Neural progenitor cell (in vitro differentiated cells): ENCODE measurements around the gene GSAP.

Experiments used
- CTCF ChIP-seq: fragments of 200-600 bp; sonication (generic); IDR thresholded peaks from 2 replicates; pipeline ENCODE4 v1.5.1; 2017; ENCODE audit warnings: antibody characterized with exemption, mild to moderate bottlenecking
- EZH2 ChIP-seq: fragments of 200-600 bp; sonication (generic); IDR thresholded peaks from 2 replicates; pipeline ENCODE4 v1.6.1; 2017; ENCODE audit warnings: antibody characterized with exemption, mild to moderate bottlenecking, moderate library complexity

DNA sequence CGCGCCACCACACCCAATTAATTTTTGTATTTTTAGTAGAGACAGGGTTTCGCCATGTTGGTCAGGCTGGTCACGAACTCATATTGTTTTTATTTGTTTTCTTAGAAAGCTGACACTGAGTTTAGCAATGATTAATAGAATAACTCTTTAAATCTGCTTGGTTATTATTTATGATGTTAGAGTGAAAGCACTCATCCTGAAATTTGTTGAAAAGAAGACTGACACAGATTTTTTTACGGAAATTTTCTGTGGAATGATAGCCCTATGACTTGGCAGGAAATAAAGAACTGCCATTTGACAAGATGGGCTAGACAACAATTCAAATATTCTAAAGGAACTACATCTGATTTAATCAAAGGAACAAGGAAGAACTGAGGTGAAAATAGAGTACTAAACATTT is 4.3 kb upstream of the GSAP start:
- no peak for TF ChIP-seq CTCF
- TF ChIP-seq EZH2, result no peak
